ENCODE data around the gene PLA2G4D. TPM values are rescaled to one million over a fixed set of nuclear protein-coding genes. Genes with fewer than 3 reads are reported as not detected.

PLA2G4D gene
- total RNA-seq, 5 donors from 2014 or later (not counting 1 experiment from before 2014, with no cell fraction given) = not detected

DNA sequence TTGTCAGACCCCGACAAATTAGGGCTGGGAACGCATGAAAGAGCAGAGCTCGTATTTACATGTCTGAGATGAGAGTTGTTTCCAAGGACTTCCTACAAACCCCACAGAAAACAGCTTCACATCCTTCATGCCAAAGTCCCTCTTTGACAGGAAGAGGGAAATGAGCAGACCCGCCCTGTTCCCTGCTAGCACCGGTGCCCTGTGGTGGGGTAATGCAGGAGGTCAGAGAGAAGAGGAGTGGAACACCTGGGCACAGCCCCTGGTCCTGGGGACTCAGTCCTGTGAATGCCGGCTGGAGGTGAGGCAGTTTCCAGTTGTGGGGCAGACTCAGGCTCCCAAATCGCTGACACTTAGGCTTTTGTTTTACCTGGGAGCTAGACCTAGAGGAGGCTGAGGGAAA, 4.0 kb downstream of the PLA2G4D start:
- H3K27ac ChIP-seq (ENCODE audit: low read length) = no peak overlapping the region
- POLR2A ChIA-PET = no interaction called here
- no peaks in the 10 kb centered on the region for H3K9me3 ChIP-seq
- no peaks in the 10 kb centered on the region for H3K36me3 ChIP-seq (ENCODE audit: control insufficient read depth in 2 of 2, extremely low read depth in 1 of 2, insufficient read depth in 1 of 2, low read length in 1 of 2)
- CTCF ChIA-PET = no interaction called here
- Mint-ChIP-seq H3K27ac (no peak overlapping the region), H3K9me3 (no peaks in the 10 kb centered on the region), H3K27me3 (peaks cover 0 to 7% of the 10 kb centered on the region in 2 donors), H3K4me1 (no peaks in the 10 kb centered on the region), H3K36me3 (no peaks in the 10 kb centered on the region), H3K4me3 (no peak overlapping the region)
- 53% methylated on average over 3 of the region's 7 CpGs for WGBS (ENCODE audit: insufficient coverage)
- peaks cover 0 to 39% of the 10 kb centered on the region in 2 experiments for H3K27me3 ChIP-seq (replicated peaks in 1 of 2; ENCODE audit: control insufficient read depth in 2 of 2, extremely low read depth in 1 of 2, insufficient read depth in 2 of 2, low read length in 1 of 2)
- H3K4me3 ChIP-seq (ENCODE audit: control insufficient read depth in 1 of 2, extremely low read depth in 1 of 2, low read length in 1 of 2) = no peak overlapping the region
- ATAC-seq (replicated peaks in 1 of 4) = no peak
- no peaks in the 10 kb centered on the region for H3K4me1 ChIP-seq (ENCODE audit: control insufficient read depth in 1 of 2, extremely low read depth in 1 of 2, insufficient read depth in 2 of 2, low read length in 2 of 2)
- no peak for DNase-seq

DNA sequence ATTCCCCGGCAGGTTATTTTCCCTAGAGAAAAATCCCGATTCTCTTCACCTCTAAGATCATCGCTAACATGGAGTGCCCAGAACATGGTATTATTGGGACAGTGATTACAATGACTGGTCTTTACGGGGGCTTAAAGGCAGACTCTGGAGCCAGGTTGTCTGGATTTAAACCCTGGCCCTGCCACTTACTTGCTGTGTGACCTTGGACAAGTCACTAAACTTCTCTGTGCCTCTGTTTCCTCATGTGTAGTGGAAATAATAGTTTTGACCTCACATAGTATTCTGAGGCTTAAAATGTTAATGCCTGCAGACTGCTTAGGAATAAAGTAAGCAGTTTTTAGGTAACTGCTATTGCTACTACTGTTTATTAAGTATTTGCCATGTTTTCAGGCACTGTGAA, 4.4 kb downstream of the PLA2G4D start:
- H3K9me3 Mint-ChIP-seq = no peaks in the 10 kb centered on the region
- H3K9me3 ChIP-seq = no peaks in the 10 kb centered on the region
- WGBS (ENCODE audit: insufficient coverage) = 100% methylated on average over 1 of the region's 4 CpGs
- no peak overlapping the region for H3K4me3 Mint-ChIP-seq
- H3K27ac ChIP-seq (ENCODE audit: low read length) = no peak overlapping the region
- H3K36me3 ChIP-seq (ENCODE audit: control insufficient read depth in 2 of 2, extremely low read depth in 1 of 2, insufficient read depth in 1 of 2, low read length in 1 of 2) = no peaks in the 10 kb centered on the region
- POLR2A ChIA-PET = no interaction called here
- H3K4me1 Mint-ChIP-seq = no peaks in the 10 kb centered on the region
- H3K4me3 ChIP-seq (ENCODE audit: control insufficient read depth in 1 of 2, extremely low read depth in 1 of 2, low read length in 1 of 2) = no peak overlapping the region
- ATAC-seq (replicated peaks in 1 of 4) = no peak
- H3K27me3 Mint-ChIP-seq = peaks cover 0 to 7% of the 10 kb centered on the region in 2 donors
- no peaks in the 10 kb centered on the region for H3K36me3 Mint-ChIP-seq
- peaks cover 0 to 1% of the 10 kb centered on the region in 2 experiments for H3K4me1 ChIP-seq (ENCODE audit: control insufficient read depth in 1 of 2, extremely low read depth in 1 of 2, insufficient read depth in 2 of 2, low read length in 2 of 2)
- CTCF ChIA-PET = no interaction called here
- peaks cover 0 to 40% of the 10 kb centered on the region in 2 experiments for H3K27me3 ChIP-seq (replicated peaks in 1 of 2; ENCODE audit: control insufficient read depth in 2 of 2, extremely low read depth in 1 of 2, insufficient read depth in 2 of 2, low read length in 1 of 2)
- DNase-seq = no peak
- no peak overlapping the region for H3K27ac Mint-ChIP-seq

DNA sequence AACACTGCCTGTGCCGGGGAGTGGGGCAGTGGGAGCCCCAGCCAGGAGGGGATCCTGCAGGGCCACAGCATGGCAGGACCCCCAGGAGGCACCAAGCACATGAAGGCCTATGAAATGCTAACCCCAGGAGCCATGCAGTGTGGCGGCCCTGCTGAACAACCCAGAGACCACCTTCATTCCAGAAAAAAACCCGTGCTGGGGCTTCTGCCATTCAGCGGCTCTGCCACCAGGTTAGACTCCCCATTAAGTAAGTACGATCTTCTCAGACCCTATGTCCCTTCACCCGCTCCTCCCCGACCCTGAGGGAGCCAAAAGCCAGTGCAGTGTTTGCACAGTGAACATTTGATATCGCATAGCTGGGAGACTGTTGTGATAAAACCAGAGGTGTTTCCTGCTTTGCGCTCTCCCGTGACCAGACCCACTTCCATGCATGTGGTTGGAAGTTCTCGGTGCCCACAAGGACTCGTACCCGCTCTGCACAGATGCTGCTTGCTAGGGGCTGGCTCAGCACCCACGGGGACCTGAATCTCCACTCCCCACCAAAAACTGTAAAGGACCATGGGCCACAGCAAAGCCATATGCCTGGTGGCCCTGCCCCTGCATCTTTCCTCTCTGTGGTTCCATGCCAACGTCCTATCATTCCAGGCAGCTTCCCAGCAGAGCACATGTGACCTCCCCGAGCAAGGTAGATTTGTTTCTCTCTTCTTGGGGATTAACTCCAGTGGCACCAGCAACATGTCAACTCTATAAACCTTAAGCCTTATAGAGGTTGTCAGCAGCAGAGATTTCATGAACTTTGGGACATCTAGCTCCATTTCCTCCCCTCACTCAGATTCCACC, 5.3 kb downstream of the PLA2G4D start:
- DNase-seq = no peak
- no peak overlapping the region for H3K4me3 ChIP-seq (ENCODE audit: control insufficient read depth in 1 of 2, extremely low read depth in 1 of 2, low read length in 1 of 2)
- POLR2A ChIA-PET = no interaction called here
- H3K9me3 ChIP-seq = no peaks in the 10 kb centered on the region
- peaks cover 0 to 10% of the 10 kb centered on the region in 2 experiments for H3K4me1 ChIP-seq (ENCODE audit: control insufficient read depth in 1 of 2, extremely low read depth in 1 of 2, insufficient read depth in 2 of 2, low read length in 2 of 2)
- Mint-ChIP-seq H3K9me3 (no peaks in the 10 kb centered on the region), H3K27me3 (peaks cover 4 to 13% of the 10 kb centered on the region in 2 donors), H3K4me1 (peaks cover 5 to 8% (median 6%) of the 10 kb centered on the region in 3 donors), H3K27ac (no peak overlapping the region), H3K4me3 (no peak overlapping the region), H3K36me3 (no peaks in the 10 kb centered on the region)
- no peaks in the 10 kb centered on the region for H3K36me3 ChIP-seq (ENCODE audit: control insufficient read depth in 2 of 2, extremely low read depth in 1 of 2, insufficient read depth in 1 of 2, low read length in 1 of 2)
- no peak for ATAC-seq (replicated peaks in 1 of 4)
- H3K27ac ChIP-seq (ENCODE audit: low read length) = no peak overlapping the region
- 38% methylated on average over 14 of the region's 16 CpGs for WGBS (ENCODE audit: insufficient coverage)
- CTCF ChIA-PET = no interaction called here
- peaks cover 0 to 43% of the 10 kb centered on the region in 2 experiments for H3K27me3 ChIP-seq (replicated peaks in 1 of 2; ENCODE audit: control insufficient read depth in 2 of 2, extremely low read depth in 1 of 2, insufficient read depth in 2 of 2, low read length in 1 of 2)

DNA sequence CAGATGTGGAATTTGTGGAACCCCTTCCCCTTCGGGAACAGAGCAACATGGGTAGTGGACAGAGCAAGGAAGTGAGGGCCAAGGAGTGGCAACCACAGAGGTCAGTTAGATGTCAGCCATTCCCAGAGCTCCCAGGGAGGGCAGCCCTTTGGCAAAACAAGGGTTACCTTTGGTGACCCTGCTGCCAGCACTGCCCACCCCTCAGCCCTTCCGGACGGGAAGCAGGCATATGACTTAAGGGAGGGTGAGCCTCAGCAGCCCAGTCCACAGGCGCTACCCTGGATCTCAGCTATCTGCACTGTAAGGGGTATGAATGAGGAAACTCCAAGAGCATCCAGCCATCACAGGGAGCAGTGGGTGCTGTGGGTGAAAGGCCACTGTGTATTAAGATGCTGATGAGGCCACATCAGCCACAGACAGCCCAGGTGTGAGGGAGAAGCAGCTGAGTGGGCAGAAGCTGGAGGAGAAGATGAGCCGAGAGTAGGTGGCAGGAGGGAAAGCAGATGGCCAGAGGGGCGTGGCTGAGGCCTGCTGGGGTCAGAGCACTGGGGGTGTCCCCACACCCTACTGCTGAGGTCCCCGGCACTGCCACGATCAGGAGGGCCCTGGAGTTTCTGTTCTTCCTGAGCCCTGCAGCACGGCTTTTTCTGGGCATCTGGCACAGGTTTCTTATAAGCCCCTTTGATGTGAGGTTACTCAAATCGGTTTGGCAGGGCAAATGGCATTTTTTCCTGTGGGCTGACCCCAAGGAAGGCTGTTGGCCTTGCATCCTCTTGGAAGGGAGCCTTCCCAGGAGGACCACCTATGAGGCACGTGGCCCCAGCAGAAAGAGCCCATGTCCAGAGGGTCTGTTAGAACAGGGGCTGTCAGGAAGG, 6.2 kb downstream of the PLA2G4D start:
- ChIA-PET POLR2A (no interaction called here), CTCF (no interaction called here)
- peaks cover 6 to 16% of the 10 kb centered on the region in 2 donors for H3K27me3 Mint-ChIP-seq
- Histone ChIP-seq H3K36me3 (ENCODE audit: control insufficient read depth in 2 of 2, extremely low read depth in 1 of 2, insufficient read depth in 1 of 2, low read length in 1 of 2) (no peaks in the 10 kb centered on the region), H3K4me1 (ENCODE audit: control insufficient read depth in 1 of 2, extremely low read depth in 1 of 2, insufficient read depth in 2 of 2, low read length in 2 of 2) (peaks cover 0 to 10% of the 10 kb centered on the region in 2 experiments), H3K27me3 (replicated peaks in 1 of 2; ENCODE audit: control insufficient read depth in 2 of 2, extremely low read depth in 1 of 2, insufficient read depth in 2 of 2, low read length in 1 of 2) (peaks cover 0 to 44% of the 10 kb centered on the region in 2 experiments), H3K9me3 (no peaks in the 10 kb centered on the region), H3K4me3 (ENCODE audit: control insufficient read depth in 1 of 2, extremely low read depth in 1 of 2, low read length in 1 of 2) (no peak overlapping the region), H3K27ac (ENCODE audit: low read length) (no peak overlapping the region)
- no peaks in the 10 kb centered on the region for H3K9me3 Mint-ChIP-seq
- no peaks in the 10 kb centered on the region for H3K36me3 Mint-ChIP-seq
- H3K4me3 Mint-ChIP-seq = no peak overlapping the region
- H3K27ac Mint-ChIP-seq = no peak overlapping the region
- no peak for DNase-seq
- no peak for ATAC-seq (replicated peaks in 1 of 4)
- 65% methylated on average over 9 of the region's 11 CpGs for WGBS (ENCODE audit: insufficient coverage)
- H3K4me1 Mint-ChIP-seq = peaks cover 5 to 9% (median 6%) of the 10 kb centered on the region in 3 donors

DNA sequence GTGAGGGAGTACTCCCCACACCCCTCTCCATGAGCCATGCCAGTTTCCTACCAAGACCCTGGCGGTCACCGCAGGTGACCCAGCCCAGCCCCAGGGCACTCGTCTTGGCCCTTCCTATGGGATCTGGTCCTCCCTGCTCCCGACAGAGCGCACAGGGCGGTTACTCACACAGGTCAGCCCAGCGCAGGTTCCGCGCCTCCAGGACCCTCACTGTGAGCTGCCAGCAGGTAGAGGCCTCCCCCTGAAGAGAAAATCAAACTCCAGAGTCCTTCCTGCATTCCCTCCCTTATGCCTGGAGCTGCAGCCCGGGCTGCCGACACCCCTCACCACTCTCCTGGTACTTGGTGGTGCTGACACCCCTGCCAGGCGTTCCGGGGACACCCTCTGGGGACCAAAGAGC, 6.9 kb downstream of the PLA2G4D start:
- Histone ChIP-seq H3K4me1 (ENCODE audit: control insufficient read depth in 1 of 2, extremely low read depth in 1 of 2, insufficient read depth in 2 of 2, low read length in 2 of 2) (peaks cover 0 to 10% of the 10 kb centered on the region in 2 experiments), H3K27me3 (replicated peaks in 1 of 2; ENCODE audit: control insufficient read depth in 2 of 2, extremely low read depth in 1 of 2, insufficient read depth in 2 of 2, low read length in 1 of 2) (peaks cover 0 to 46% of the 10 kb centered on the region in 2 experiments), H3K4me3 (ENCODE audit: control insufficient read depth in 1 of 2, extremely low read depth in 1 of 2, low read length in 1 of 2) (no peak overlapping the region), H3K9me3 (no peaks in the 10 kb centered on the region), H3K27ac (ENCODE audit: low read length) (no peak overlapping the region), H3K36me3 (ENCODE audit: control insufficient read depth in 2 of 2, extremely low read depth in 1 of 2, insufficient read depth in 1 of 2, low read length in 1 of 2) (no peaks in the 10 kb centered on the region)
- ATAC-seq (replicated peaks in 1 of 4) (no peak), DNase-seq (no peak)
- no peaks in the 10 kb centered on the region for H3K36me3 Mint-ChIP-seq
- peaks cover 9 to 20% of the 10 kb centered on the region in 2 donors for H3K27me3 Mint-ChIP-seq
- H3K9me3 Mint-ChIP-seq = no peaks in the 10 kb centered on the region
- no peak overlapping the region for H3K4me3 Mint-ChIP-seq
- no peak overlapping the region for H3K27ac Mint-ChIP-seq
- POLR2A ChIA-PET = no interaction called here
- CTCF ChIA-PET = no interaction called here
- WGBS (ENCODE audit: insufficient coverage) = 89% methylated on average over 11 of the region's 13 CpGs
- peaks cover 5 to 9% (median 6%) of the 10 kb centered on the region in 3 donors for H3K4me1 Mint-ChIP-seq

DNA sequence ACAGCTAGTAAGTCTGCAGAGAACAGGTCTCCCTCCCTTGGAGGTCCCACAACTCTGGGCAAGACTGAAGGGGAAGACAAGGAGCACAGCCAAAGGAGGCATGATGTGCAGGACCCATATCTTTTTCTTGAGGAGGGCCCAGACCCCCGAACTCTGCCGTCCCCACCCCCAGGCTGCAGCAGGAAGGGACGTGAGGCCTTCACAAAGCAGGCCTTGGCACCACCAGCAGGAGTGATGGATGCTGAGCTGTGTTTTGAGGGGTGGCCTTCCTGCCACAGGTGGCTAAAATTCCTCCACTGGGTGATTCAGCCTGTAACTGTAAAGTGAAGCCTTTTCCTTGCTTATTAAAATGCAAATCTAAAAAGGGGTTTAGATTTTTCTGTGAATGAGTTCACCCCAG, 8.6 kb downstream of the PLA2G4D start:
- Histone ChIP-seq H3K9me3 (no peaks in the 10 kb centered on the region), H3K27me3 (replicated peaks in 1 of 2; ENCODE audit: control insufficient read depth in 2 of 2, extremely low read depth in 1 of 2, insufficient read depth in 2 of 2, low read length in 1 of 2) (peaks cover 0 to 47% of the 10 kb centered on the region in 2 experiments), H3K4me1 (ENCODE audit: control insufficient read depth in 1 of 2, extremely low read depth in 1 of 2, insufficient read depth in 2 of 2, low read length in 2 of 2) (peaks cover 0 to 10% of the 10 kb centered on the region in 2 experiments), H3K36me3 (ENCODE audit: control insufficient read depth in 2 of 2, extremely low read depth in 1 of 2, insufficient read depth in 1 of 2, low read length in 1 of 2) (no peaks in the 10 kb centered on the region), H3K4me3 (ENCODE audit: control insufficient read depth in 1 of 2, extremely low read depth in 1 of 2, low read length in 1 of 2) (no peak overlapping the region), H3K27ac (ENCODE audit: low read length) (no peak overlapping the region)
- DNase-seq (no peak), ATAC-seq (replicated peaks in 1 of 4) (no peak)
- ChIA-PET POLR2A (no interaction called here), CTCF (interaction anchor here in 1 of 2 donors (0.6 kb wide), 1 partner anchor 892 kb away, joined by 9 read pairs; no protein-coding TSS in a partner anchor)
- no CpG with 5 or more reads among the region's 3 CpGs for WGBS (ENCODE audit: insufficient coverage)
- H3K27ac Mint-ChIP-seq = no peak overlapping the region
- H3K9me3 Mint-ChIP-seq = no peaks in the 10 kb centered on the region
- H3K36me3 Mint-ChIP-seq = no peaks in the 10 kb centered on the region
- H3K4me3 Mint-ChIP-seq = no peak overlapping the region
- peaks cover 10 to 21% of the 10 kb centered on the region in 2 donors for H3K27me3 Mint-ChIP-seq
- peaks cover 5 to 9% (median 6%) of the 10 kb centered on the region in 3 donors for H3K4me1 Mint-ChIP-seq

All from T-cell (primary cell).